ENCODE measurements around the gene AQP1.

The AQP1 gene

GRCh38 chr7:30921540-30922401, 10.1 kb downstream of the AQP1 start:
- no peak for TF ChIP-seq CTCF (IDR thresholded peaks at IDR 0.05; ENCODE audit: low read depth, low read length, missing control alignments)
- in situ Hi-C loops (cut with HindIII; ENCODE audit: low sequenced_read_pairs): no loop called here
- H3K4me3 ChIP-seq (ENCODE audit: low read depth, low read length): no peak overlapping the region
- DNase-seq (ENCODE audit: low read depth): no peak

- in situ Hi-C loops (cut with HindIII; ENCODE audit: low sequenced_read_pairs): no loop called here
- TF ChIP-seq CTCF (IDR thresholded peaks at IDR 0.05; ENCODE audit: low read depth, low read length, missing control alignments): no peak
These were observed 10.9 kb downstream of the AQP1 start for GRCh38 chr7:30922596-30922995.

DNA sequence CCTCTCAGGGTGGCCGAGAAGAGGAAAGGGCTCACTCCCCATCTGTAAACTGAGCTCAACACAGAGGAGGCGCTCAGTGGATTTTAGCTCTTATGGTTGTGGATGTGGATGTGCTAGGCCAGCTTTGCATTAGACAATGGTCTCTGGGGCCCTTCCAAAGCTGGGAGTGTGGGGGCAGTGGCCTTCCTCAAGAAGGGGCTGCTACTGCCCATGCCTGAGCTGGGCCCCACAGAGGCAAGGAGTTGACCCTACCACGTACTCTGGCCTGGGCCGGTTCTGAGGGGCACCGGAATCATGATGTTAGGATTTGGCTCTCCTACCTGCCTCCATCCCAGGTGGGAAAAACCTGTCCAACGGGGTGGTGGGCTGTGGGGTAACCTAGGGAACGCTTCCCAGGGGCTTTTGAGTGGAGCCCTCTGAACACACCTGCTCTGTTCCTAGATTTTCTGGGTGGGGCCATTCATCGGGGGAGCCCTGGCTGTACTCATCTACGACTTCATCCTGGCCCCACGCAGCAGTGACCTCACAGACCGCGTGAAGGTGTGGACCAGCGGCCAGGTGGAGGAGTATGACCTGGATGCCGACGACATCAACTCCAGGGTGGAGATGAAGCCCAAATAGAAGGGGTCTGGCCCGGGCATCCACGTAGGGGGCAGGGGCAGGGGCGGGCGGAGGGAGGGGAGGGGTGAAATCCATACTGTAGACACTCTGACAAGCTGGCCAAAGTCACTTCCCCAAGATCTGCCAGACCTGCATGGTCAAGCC, 11.5 kb downstream of the AQP1 start:
- no peak for TF ChIP-seq CTCF (IDR thresholded peaks at IDR 0.05; ENCODE audit: low read depth, low read length, missing control alignments)
- no peak overlapping the region for H3K4me3 ChIP-seq (ENCODE audit: low read depth, low read length)
- no peak for DNase-seq (ENCODE audit: low read depth)
- in situ Hi-C loops (cut with HindIII; ENCODE audit: low sequenced_read_pairs): no loop called here

More at GRCh38 chr7:30922596-30922995, 10.9 kb downstream of the AQP1 start:
- no peak for DNase-seq (ENCODE audit: low read depth)
- no peak overlapping the region for H3K4me3 ChIP-seq (ENCODE audit: low read depth, low read length)

DNA sequence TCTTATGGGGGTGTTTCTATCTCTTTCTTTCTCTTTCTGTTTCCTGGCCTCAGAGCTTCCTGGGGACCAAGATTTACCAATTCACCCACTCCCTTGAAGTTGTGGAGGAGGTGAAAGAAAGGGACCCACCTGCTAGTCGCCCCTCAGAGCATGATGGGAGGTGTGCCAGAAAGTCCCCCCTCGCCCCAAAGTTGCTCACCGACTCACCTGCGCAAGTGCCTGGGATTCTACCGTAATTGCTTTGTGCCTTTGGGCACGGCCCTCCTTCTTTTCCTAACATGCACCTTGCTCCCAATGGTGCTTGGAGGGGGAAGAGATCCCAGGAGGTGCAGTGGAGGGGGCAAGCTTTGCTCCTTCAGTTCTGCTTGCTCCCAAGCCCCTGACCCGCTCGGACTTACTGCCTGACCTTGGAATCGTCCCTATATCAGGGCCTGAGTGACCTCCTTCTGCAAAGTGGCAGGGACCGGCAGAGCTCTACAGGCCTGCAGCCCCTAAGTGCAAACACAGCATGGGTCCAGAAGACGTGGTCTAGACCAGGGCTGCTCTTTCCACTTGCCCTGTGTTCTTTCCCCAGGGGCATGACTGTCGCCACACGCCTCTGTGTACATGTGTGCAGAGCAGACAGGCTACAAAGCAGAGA, 12.2 kb downstream of the AQP1 start:
- in situ Hi-C loops (cut with HindIII; ENCODE audit: low sequenced_read_pairs): no loop called here
- no peak for DNase-seq (ENCODE audit: low read depth)
- no peak for TF ChIP-seq CTCF (IDR thresholded peaks at IDR 0.05; ENCODE audit: low read depth, low read length, missing control alignments)
- no peak overlapping the region for H3K4me3 ChIP-seq (ENCODE audit: low read depth, low read length)

DNA sequence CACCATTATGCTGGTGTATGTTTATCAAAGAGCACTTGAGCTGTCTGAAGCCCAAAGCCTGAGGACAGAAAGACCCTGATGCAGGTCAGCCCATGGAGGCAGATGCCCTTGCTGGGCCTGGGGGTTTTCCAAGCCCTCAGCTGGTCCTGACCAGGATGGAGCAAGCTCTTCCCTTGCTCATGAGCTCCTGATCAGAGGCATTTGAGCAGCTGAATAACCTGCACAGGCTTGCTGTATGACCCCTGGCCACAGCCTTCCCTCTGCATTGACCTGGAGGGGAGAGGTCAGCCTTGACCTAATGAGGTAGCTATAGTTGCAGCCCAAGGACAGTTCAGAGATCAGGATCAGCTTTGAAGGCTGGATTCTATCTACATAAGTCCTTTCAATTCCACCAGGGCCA, 13.0 kb downstream of the AQP1 start:
- no peak for TF ChIP-seq CTCF (IDR thresholded peaks at IDR 0.05; ENCODE audit: low read depth, low read length, missing control alignments)
- no peak for DNase-seq (ENCODE audit: low read depth)
- in situ Hi-C loops (cut with HindIII; ENCODE audit: low sequenced_read_pairs): no loop called here
- no peak overlapping the region for H3K4me3 ChIP-seq (ENCODE audit: low read depth, low read length)

- DNase-seq (ENCODE audit: low read depth): no peak
- no peak for TF ChIP-seq CTCF (IDR thresholded peaks at IDR 0.05; ENCODE audit: low read depth, low read length, missing control alignments)
- no peak overlapping the region for H3K4me3 ChIP-seq (ENCODE audit: low read depth, low read length)
- in situ Hi-C loops (cut with HindIII; ENCODE audit: low sequenced_read_pairs): no loop called here
These were observed 13.5 kb downstream of the AQP1 start for GRCh38 chr7:30925117-30925516.
